ENCODE measurements around the gene PC.

- TF ChIP-seq, protein P1, sequence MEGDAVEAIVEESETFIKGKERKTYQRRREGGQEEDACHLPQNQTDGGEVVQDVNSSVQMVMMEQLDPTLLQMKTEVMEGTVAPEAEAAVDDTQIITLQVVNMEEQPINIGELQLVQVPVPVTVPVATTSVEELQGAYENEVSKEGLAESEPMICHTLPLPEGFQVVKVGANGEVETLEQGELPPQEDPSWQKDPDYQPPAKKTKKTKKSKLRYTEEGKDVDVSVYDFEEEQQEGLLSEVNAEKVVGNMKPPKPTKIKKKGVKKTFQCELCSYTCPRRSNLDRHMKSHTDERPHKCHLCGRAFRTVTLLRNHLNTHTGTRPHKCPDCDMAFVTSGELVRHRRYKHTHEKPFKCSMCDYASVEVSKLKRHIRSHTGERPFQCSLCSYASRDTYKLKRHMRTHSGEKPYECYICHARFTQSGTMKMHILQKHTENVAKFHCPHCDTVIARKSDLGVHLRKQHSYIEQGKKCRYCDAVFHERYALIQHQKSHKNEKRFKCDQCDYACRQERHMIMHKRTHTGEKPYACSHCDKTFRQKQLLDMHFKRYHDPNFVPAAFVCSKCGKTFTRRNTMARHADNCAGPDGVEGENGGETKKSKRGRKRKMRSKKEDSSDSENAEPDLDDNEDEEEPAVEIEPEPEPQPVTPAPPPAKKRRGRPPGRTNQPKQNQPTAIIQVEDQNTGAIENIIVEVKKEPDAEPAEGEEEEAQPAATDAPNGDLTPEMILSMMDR (IDR thresholded peaks at IDR 0.05) = no peak
- no peak for TF ChIP-seq POLR2A (IDR thresholded peaks at IDR 0.05)
These were observed 88.7 kb downstream of the PC start for GRCh38 chr11:66869567-66869870.

Measured in lower leg skin (tissue), 3 donors.